Tongue (tissue), 2 donors: ENCODE data around the gene RDH13. TPM values are rescaled to one million over a fixed set of nuclear protein-coding genes. Genes with fewer than 3 reads are reported as not detected.
A peak's percentile ranks its signal among the peaks of the same experiment; 100 is the strongest.
"Not testable (repeated sequence)": the region's sequence is repeated elsewhere in the genome, so short reads cannot be mapped to it uniquely, and the experiment has no call there.

ENCODE experiments used
- DNase-seq: peaks from one replicate; pipeline ENCODE4 v3.0.0-alpha.2; 2015
- total RNA-seq: library from RNA; depleted of rRNA; stranded (reverse); fragments of >200 nt; gene quantifications from one replicate; pipeline ENCODE4 v1.2.3, GENCODE V29; 2014

RDH13 gene
- total RNA-seq, 1 donor from 2014 or later: 36.2 TPM

GRCh38 chr19:55076321-55076720 is 13.4 kb upstream of the RDH13 start:
- DNase-seq: no peak

GRCh38 chr19:55075371-55075998 is 12.5 kb upstream of the RDH13 start, which contains the start of gene EPS8L1:
TSS of gene EPS8L1 (plus strand) at chr19:55075869. CDS start at chr19:55076445, 576 bp downstream.
- no peak for DNase-seq

- no peak for DNase-seq
Measured at GRCh38 chr19:55071913-55072312, 9.0 kb upstream of the RDH13 start.

GRCh38 chr19:55071129-55071502 is 8.2 kb upstream of the RDH13 start:
- peak; percentile 80 for DNase-seq

- DNase-seq: no peak
Measured at GRCh38 chr19:55070466-55071128, 7.6 kb upstream of the RDH13 start.

GRCh38 chr19:55069865-55070197 is 6.9 kb upstream of the RDH13 start:
- DNase-seq: no peak

- peak; percentile 68 for DNase-seq
Measured at GRCh38 chr19:55068950-55069864, 6.3 kb upstream of the RDH13 start.

- DNase-seq: no peak
Measured at GRCh38 chr19:55067869-55068268, 4.9 kb upstream of the RDH13 start.

- DNase-seq: no peak
Measured at GRCh38 chr19:55066107-55066709, 3.3 kb upstream of the RDH13 start.

- not testable (repeated sequence) for DNase-seq
Measured at GRCh38 chr19:55065516-55065915, 2.6 kb upstream of the RDH13 start.

- DNase-seq: no peak
Measured at GRCh38 chr19:55063492-55063843, 520 bp upstream of the RDH13 start.

- DNase-seq: not testable (repeated sequence)
Measured at GRCh38 chr19:55060287-55060686, 2.7 kb downstream of the RDH13 start.

GRCh38 chr19:55058781-55059610 is 4.0 kb downstream of the RDH13 start:
- no peak for DNase-seq

- no peak for DNase-seq
Measured at GRCh38 chr19:55056827-55057226, 6.1 kb downstream of the RDH13 start.

GRCh38 chr19:55053735-55054134 is 9.2 kb downstream of the RDH13 start:
- DNase-seq: no peak

GRCh38 chr19:55050749-55051532 is 12.0 kb downstream of the RDH13 start:
- no peak for DNase-seq

- DNase-seq: no peak
Measured at GRCh38 chr19:55048446-55048845, 14.5 kb downstream of the RDH13 start.

- DNase-seq: no peak
Measured at GRCh38 chr19:55047951-55048350, 15.0 kb downstream of the RDH13 start.

- DNase-seq: no peak
Measured at GRCh38 chr19:55046975-55047622, 15.8 kb downstream of the RDH13 start.
